ENCODE measurements around the gene TRAPPC10. TPM values are rescaled to one million over a fixed set of nuclear protein-coding genes. Genes with fewer than 3 reads are reported as not detected.

TRAPPC10 gene
- total RNA-seq, 3 donors from 2014 or later (not counting 1 experiment from before 2014, with no cell fraction given) = 187 to 232 (median 213) TPM

GRCh38 chr21:43991447-43991991 lies 20.6 kb upstream of the TRAPPC10 start:
- H3K4me1 Mint-ChIP-seq = peaks cover 0 to 1% of the 10 kb centered on the region in 2 donors
- 97% methylated on average over 33 of the region's 33 CpGs for WGBS (ENCODE audit: insufficient coverage)
- no peaks in the 10 kb centered on the region for H3K27me3 ChIP-seq (ENCODE audit: control insufficient read depth, insufficient read depth, low read length)
- no peaks in the 10 kb centered on the region for H3K36me3 Mint-ChIP-seq
- no peaks in the 10 kb centered on the region for H3K9me3 ChIP-seq (ENCODE audit: control insufficient read depth, insufficient read depth, low read length)
- DNase-seq (no peak), ATAC-seq (no peak)
- H3K27me3 Mint-ChIP-seq (ENCODE audit: low read depth in 2 of 2) = peaks cover 0 to 2% of the 10 kb centered on the region in 2 donors
- H3K9me3 Mint-ChIP-seq = no peaks in the 10 kb centered on the region
- H3K4me3 Mint-ChIP-seq = no peak overlapping the region
- no peak overlapping the region for H3K27ac ChIP-seq (ENCODE audit: low read length)
- H3K4me3 ChIP-seq (ENCODE audit: low read length) = no peak overlapping the region
- no peaks in the 10 kb centered on the region for H3K36me3 ChIP-seq (ENCODE audit: control insufficient read depth, insufficient read depth, low read length)
- no peak overlapping the region for H3K27ac Mint-ChIP-seq
- no peak for TF ChIP-seq CTCF (IDR thresholded peaks at IDR 0.05)
- H3K4me1 ChIP-seq (ENCODE audit: control insufficient read depth, insufficient read depth, low read length) = no peaks in the 10 kb centered on the region
- intact Hi-C loops (cut with micrococcal nuclease) = loop anchor here (10.0 kb wide), 1 partner anchor 63 kb away; no protein-coding TSS in a partner anchor

- H3K9me3 ChIP-seq (ENCODE audit: control insufficient read depth, insufficient read depth, low read length) = no peaks in the 10 kb centered on the region
- H3K36me3 ChIP-seq (ENCODE audit: control insufficient read depth, insufficient read depth, low read length) = no peaks in the 10 kb centered on the region
- no peaks in the 10 kb centered on the region for H3K4me1 Mint-ChIP-seq
- ATAC-seq (no peak), DNase-seq (no peak)
- no peak overlapping the region for H3K4me3 Mint-ChIP-seq
- WGBS (ENCODE audit: insufficient coverage) = 94% methylated on average over 11 of the region's 11 CpGs
- no peaks in the 10 kb centered on the region for H3K36me3 Mint-ChIP-seq
- no peak overlapping the region for H3K27ac Mint-ChIP-seq
- TF ChIP-seq CTCF (IDR thresholded peaks at IDR 0.05) = no peak
- intact Hi-C loops (cut with micrococcal nuclease) = loop anchor here (10.0 kb wide), 1 partner anchor 63 kb away; no protein-coding TSS in a partner anchor
- H3K4me1 ChIP-seq (ENCODE audit: control insufficient read depth, insufficient read depth, low read length) = no peaks in the 10 kb centered on the region
- H3K9me3 Mint-ChIP-seq = no peaks in the 10 kb centered on the region
- H3K27me3 ChIP-seq (ENCODE audit: control insufficient read depth, insufficient read depth, low read length) = no peaks in the 10 kb centered on the region
- no peak overlapping the region for H3K4me3 ChIP-seq (ENCODE audit: low read length)
- no peaks in the 10 kb centered on the region for H3K27me3 Mint-ChIP-seq (ENCODE audit: low read depth in 2 of 2)
- no peak overlapping the region for H3K27ac ChIP-seq (ENCODE audit: low read length)
These were observed 20.0 kb upstream of the TRAPPC10 start for GRCh38 chr21:43992121-43992520.

- intact Hi-C loops (cut with micrococcal nuclease) = loop anchor here (10.0 kb wide), 1 partner anchor 61 kb away; no protein-coding TSS in a partner anchor
- 85% methylated on average over 17 of the region's 18 CpGs for WGBS (ENCODE audit: insufficient coverage)
These were observed 18.6 kb upstream of the TRAPPC10 start for GRCh38 chr21:43993420-43993934.

More at GRCh38 chr21:43993420-43993934, 18.6 kb upstream of the TRAPPC10 start:
- Mint-ChIP-seq H3K27ac (no peak overlapping the region), H3K4me3 (no peak overlapping the region), H3K9me3 (no peaks in the 10 kb centered on the region), H3K4me1 (no peaks in the 10 kb centered on the region), H3K27me3 (ENCODE audit: low read depth in 2 of 2) (peaks cover 0 to 2% of the 10 kb centered on the region in 2 donors), H3K36me3 (no peaks in the 10 kb centered on the region)
- no peaks in the 10 kb centered on the region for H3K36me3 ChIP-seq (ENCODE audit: control insufficient read depth, insufficient read depth, low read length)
- no peak for TF ChIP-seq CTCF (IDR thresholded peaks at IDR 0.05)
- ATAC-seq (no peak), DNase-seq (no peak)
- H3K4me1 ChIP-seq (ENCODE audit: control insufficient read depth, insufficient read depth, low read length) = no peaks in the 10 kb centered on the region
- no peak overlapping the region for H3K4me3 ChIP-seq (ENCODE audit: low read length)
- H3K27me3 ChIP-seq (ENCODE audit: control insufficient read depth, insufficient read depth, low read length) = no peaks in the 10 kb centered on the region
- no peaks in the 10 kb centered on the region for H3K9me3 ChIP-seq (ENCODE audit: control insufficient read depth, insufficient read depth, low read length)
- H3K27ac ChIP-seq (ENCODE audit: low read length) = no peak overlapping the region
